KG1 (cell line): ENCODE measurements around the gene SERTAD2.

ENCODE experiments used
- DNase-seq: peaks from one replicate; lab custom pipeline; 2025; lab: John Stamatoyannopoulos, UW

The SERTAD2 gene

GRCh38 chr2:64653109-64654062 lies at the start of gene SERTAD2:
TSS of gene SERTAD2 (minus strand) at chr2:64653913. CDS start at chr2:64636871, 17,042 bp downstream.
- no peak for DNase-seq

DNA sequence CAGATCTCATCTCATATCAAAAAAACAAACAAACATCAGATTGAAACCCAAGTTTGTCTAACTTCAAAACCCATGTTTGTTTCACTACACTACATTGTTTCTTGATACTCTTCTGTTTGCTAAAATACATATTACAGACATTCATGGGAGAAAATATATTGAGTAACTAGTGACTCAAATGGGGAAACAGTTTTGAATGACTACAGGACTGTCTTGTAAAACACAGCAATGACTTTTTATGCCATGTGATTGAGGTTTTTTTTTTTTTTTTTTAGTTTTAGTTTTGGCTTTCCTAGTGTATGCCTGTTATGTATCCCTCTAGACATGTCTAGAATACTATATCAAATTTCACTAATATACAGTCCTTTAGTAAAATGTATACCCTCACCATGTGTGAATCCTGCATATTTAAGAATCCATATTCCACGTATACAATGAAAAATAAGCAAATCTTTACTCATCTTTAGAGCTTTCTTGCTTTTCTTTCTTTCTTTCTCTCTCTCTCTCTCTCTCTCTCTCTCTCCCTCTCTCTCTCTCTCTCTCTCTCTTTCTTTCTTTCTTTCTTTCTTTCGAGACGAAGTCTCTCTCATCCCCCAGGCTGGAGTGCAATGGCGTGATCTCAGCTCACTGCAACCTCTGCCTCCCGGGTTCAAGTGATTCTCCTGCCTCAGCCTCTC lies 46.6 kb upstream of the SERTAD2 start:
- DNase-seq, result no peak

DNA sequence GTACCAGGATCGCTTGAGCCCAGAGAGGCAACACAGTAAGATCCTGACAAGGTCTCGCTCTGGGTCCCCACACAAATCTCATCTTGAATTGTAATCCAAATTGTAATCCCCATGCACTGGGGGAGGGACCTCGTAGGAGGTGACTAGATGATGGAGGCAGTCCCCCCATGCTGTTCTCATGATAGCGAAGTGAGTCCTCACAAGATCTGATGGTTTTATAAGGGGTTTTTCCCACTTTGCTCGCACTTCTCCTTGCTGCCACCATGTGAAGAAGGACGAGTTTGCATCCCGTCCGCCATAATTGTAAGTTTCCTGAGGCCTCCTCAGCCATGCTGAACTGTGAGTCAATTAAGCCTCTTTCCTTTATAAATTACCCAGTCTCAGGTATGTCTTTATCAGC lies 46.0 kb upstream of the SERTAD2 start:
- no peak for DNase-seq

- no peak for DNase-seq
Measured at GRCh38 chr2:64698668-64699444, 45.1 kb upstream of the SERTAD2 start.

DNA sequence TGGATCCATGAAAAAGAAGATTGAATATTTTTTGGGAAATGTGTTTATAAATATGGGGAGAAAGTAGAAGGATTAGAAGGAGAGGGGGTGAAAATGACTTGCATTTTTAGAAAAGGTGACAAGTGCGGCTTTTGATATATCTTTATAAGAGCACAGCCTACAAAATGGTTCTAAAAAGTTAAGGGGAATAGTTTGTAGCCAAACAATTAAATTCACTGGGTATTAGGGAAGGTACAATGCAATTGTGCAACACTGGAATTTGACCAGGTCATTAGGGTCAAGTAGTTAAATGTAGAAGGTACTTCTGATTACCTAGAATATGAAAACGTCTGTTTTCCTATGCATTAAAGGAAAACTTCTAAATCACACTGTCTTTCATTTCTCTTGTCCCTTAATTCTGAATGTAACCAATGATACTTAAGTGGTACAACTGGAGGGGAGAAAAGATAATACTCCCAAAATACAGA lies 44.5 kb upstream of the SERTAD2 start:
- DNase-seq, result no peak

DNA sequence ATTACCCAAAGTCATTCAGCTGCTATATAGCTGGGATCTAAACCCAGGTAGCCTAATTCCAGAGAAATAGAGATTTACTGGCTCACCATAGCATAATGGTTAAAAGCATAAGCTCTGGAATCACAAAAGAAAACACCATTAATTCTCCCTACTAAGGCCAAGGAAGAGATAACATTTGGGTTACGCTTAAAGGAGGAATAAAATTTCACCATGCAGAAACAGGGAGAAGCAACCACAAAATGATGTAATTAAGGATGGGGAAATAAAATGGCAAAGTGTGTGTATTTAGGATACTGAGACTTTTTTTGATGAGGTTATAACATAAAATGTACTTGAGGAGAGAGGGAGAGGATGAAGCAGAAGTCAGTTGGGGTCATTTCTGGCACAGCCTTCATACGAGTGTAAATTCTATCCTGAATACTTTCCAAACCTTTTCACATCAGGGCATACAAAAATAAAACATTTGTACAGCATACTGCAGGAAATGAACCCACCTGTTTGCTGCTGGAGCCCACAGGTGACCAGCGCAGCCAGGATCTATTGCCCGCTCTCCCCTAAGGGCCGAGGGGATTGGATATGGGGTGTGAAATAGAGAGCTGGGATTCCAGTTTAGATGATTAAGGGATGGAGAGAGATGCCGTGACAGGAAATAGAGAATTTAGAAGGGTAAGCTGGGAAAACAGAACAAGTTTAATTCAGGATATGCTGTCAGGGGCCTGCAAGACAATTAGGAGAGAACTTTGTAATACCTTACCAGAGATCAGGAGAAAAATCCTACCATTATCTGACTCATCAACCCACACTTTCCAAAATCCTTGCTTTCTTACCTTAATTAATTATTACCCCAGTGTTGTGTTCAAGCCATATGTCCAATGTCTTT lies 43.8 kb upstream of the SERTAD2 start:
- no peak for DNase-seq

DNA sequence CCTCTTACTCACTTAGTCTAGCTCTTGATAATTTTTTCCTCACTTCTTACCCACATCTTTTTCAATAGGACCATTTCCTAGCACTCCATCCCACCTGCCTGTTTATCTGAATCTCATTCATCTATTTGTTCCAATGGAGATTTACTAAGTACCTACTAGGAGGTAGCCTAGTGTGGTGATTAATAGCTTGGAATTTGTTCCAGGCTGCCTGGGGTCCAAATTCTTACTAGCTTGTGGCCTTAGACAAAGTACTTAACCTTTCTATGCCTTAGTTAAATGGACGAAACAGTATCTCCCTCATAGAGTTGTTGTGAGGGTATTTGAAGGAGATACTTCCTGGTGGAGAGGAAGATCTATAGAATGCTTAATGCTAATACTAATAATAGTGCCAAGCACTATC lies 42.9 kb upstream of the SERTAD2 start:
- DNase-seq, result no peak

DNA sequence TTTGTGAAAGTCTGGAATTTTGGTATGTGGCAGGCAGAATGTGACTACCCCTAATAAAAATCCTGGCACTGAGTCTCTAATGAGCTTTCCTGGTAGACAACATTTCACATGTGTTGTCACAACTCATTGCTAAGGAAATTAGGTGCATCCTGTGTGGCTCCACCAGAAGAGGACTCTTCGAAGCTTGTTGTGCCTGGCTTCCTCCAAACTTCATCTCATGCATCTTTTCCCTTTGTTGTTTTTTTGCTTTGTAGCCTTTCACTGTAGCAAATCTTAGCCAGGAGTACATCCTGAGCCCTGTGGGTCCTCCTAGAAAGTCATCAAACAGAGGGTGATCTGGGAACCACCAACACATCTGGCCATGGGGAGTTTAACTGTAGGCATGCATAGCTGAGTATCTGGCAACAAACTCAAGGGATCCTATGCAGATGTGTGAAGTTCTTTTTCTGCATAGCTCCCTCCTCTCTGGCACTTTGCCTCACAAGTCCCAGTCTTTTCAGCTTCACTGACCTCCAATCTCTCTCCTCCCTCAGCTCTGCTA lies 42.1 kb upstream of the SERTAD2 start:
- no peak for DNase-seq

GRCh38 chr2:64692401-64692800 lies 38.7 kb upstream of the SERTAD2 start:
- DNase-seq, result no peak

DNA sequence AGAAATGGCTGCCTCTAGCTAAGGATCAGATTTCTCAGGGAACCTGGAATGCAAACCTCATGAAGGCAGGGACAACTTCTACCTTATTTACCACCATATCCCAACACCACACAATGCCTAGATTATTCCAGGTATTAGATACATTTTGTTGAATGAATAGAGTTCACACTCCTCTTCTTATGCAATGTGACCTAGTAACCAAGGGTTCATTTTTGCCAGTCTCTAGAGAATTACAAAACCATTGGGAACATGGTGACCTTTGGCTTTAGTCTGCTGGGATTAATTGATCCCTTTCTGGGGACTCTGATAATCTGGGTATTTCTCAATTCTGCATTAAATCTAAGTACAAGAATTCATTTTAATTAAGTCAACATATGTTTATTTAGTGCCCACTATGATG lies 35.2 kb upstream of the SERTAD2 start:
- no peak for DNase-seq

DNA sequence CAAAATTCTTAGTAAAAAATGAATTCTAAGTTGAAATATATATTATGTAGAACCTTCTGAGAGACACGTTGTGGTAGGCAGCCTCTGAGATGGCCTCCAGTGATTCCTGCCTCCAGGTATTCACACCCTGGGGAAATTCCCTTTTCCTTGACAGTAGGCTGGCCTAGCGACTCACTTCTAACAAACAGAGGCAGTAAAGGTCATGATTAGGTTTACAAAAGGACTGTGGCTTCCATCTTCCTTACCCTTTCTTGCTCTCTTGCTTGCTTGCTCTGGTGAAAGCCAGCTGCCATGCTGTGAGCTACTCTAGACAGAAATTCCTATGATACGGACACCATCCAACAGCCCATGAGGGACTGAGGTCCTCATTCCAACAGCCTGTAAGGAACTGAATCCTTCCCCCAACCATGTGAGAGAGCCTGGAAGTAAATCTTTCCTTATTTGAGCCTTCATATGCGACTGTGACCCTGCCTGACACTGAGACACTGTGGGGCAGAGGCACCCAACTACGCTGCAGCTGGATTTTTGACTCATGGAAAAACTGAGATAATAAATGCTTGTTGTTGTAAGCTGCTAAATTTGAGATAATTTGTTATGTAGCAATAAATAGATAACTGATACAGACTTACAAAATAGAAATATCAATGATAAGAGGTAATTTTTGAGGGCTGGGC lies 32.7 kb upstream of the SERTAD2 start:
- no peak for DNase-seq

DNA sequence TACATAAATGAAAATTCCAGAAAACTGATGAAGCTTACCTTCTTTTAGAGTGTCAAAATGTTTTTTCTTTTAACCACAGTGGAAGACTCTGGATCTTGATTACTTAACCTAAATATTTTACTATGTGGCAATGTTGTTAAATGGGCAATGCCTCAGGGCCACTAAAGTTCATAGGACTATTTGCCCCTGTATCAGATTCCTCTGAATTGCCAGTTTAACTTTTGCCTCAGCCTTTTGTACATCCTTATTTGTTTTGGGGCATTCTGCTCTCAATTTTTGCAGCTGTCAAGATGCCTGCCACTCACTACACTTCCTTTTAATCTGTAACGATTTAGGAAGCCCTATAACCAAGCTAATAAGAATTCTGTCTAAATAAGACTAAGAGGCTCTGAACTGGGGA lies 31.7 kb upstream of the SERTAD2 start:
- DNase-seq, result no peak

DNA sequence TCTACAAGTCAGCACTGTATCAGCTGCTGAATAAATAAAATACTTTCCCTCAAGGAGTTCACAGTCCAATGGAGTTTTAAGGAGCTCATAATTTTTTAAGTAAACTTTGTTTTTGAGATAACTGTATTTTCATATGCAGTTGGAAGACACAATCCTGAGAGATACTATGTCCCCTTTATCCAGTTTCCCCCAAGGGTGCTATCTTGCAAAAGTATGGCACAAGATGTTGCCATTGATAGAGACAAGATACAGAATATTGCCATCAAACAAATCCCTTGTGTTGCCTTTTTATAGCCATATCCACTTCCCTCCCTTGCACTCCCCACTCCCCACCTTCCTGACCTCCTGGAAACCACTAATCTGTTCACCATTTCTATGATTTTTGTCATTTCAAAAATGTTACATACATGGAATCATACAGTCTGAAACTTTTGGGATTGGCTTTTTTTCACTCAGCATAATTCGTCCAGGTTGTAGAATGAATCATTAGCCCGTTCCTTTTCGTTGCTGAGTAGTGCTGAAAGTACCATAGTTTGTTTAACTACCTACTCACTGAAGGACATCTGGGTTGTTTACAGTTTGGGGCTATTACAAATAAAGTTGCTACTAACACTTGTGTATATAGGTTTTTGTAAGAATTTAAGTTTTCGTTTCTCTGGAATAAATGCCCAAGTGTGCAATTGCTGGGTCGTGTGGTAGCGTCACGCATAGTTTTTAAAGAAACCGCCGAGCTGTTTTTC lies 30.2 kb upstream of the SERTAD2 start:
- no peak for DNase-seq

DNA sequence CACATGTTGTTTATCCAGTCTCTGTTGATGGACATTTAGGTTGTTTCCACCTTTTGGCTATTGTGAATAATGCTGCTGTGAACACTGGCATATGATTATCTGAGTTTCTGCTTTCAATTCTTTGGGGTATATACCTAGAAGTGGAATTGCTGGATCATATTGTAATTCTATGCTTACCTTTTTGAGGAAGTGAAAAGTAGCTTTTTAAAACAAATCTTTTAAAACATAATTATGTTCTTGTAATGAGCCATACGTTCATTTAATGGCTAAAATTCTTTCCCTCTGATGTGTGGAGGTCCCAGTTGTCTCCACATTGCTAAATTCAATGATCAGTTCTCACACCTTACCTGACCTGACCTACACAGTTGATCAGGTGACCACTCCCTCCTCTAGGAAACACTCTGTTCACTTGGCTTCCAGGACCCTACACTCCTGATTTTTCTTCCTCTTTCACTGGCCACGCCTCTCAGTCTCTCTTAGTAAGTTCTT lies 27.8 kb upstream of the SERTAD2 start:
- no peak for DNase-seq

GRCh38 chr2:64679673-64680425 lies 26.1 kb upstream of the SERTAD2 start:
- DNase-seq, result no peak

GRCh38 chr2:64678771-64679590 lies 25.3 kb upstream of the SERTAD2 start:
- no peak for DNase-seq

- DNase-seq, result no peak
Measured at GRCh38 chr2:64677530-64677929, 23.8 kb upstream of the SERTAD2 start.

GRCh38 chr2:64675860-64676259 lies 22.1 kb upstream of the SERTAD2 start:
- DNase-seq, result no peak
